Measurements from ENCODE around the gene MYO1F.
"Not testable (repeated sequence)": the region's sequence is repeated elsewhere in the genome, so short reads cannot be mapped to it uniquely, and the experiment has no call there.

MYO1F gene

GRCh38 chr19:8561075-8561764 lies 16.0 kb downstream of the MYO1F start:
- DNase-seq, result no peak

GRCh38 chr19:8558325-8558724 lies 18.9 kb downstream of the MYO1F start:
- no peak for DNase-seq

GRCh38 chr19:8557642-8558238 lies 19.5 kb downstream of the MYO1F start:
- no peak for DNase-seq

GRCh38 chr19:8553729-8554128 lies 23.5 kb downstream of the MYO1F start:
- not testable (repeated sequence) for DNase-seq

GRCh38 chr19:8552810-8553209 lies 24.4 kb downstream of the MYO1F start:
- DNase-seq, result no peak

GRCh38 chr19:8550070-8550469 lies 27.2 kb downstream of the MYO1F start:
- DNase-seq, result no peak

- no peak for DNase-seq
Measured at GRCh38 chr19:8545743-8546142, 31.5 kb downstream of the MYO1F start.

GRCh38 chr19:8544168-8544567 lies 33.1 kb downstream of the MYO1F start:
- DNase-seq, result no peak

- no peak for DNase-seq
Measured at GRCh38 chr19:8539621-8540149, 37.6 kb downstream of the MYO1F start.

GRCh38 chr19:8537099-8537498 lies 40.1 kb downstream of the MYO1F start:
- DNase-seq, result no peak

- no peak for DNase-seq
Measured at GRCh38 chr19:8536282-8536681, 41.0 kb downstream of the MYO1F start.

GRCh38 chr19:8532225-8532624 lies 45.0 kb downstream of the MYO1F start:
- no peak for DNase-seq

GRCh38 chr19:8531470-8531869 lies 45.8 kb downstream of the MYO1F start:
- no peak for DNase-seq

- no peak for DNase-seq
Measured at GRCh38 chr19:8530061-8530679, 47.1 kb downstream of the MYO1F start.

- no peak for DNase-seq
Measured at GRCh38 chr19:8529369-8530006, 47.8 kb downstream of the MYO1F start.

GRCh38 chr19:8528500-8528899 lies 48.7 kb downstream of the MYO1F start:
- DNase-seq, result no peak

- DNase-seq, result peak; percentile 95
Measured at GRCh38 chr19:8526345-8527091, 50.7 kb downstream of the MYO1F start.

GRCh38 chr19:8525401-8525684 lies 51.9 kb downstream of the MYO1F start:
- no peak for DNase-seq

GRCh38 chr19:8519388-8519787 lies 57.9 kb downstream of the MYO1F start:
- no peak for DNase-seq

- no peak for DNase-seq
Measured at GRCh38 chr19:8518536-8518935, 58.7 kb downstream of the MYO1F start.

- DNase-seq, result no peak
Measured at GRCh38 chr19:8517551-8518442, 59.4 kb downstream of the MYO1F start.

- no peak for DNase-seq
Measured at GRCh38 chr19:8515317-8515716, 61.9 kb downstream of the MYO1F start.
